Limb (tissue), 2 donors: ENCODE results near the gene STN1.

Experiments
- DNase-seq, 2 donors: peaks; one replicate each; pipeline ENCODE4 v3.0.0-alpha.2; 2016; ENCODE audit errors: extremely low spot score in 2 of 2

STN1 gene

GRCh38 chr10:103843854-103844570, 74.0 kb downstream of the STN1 start:
- no peak for DNase-seq

DNA sequence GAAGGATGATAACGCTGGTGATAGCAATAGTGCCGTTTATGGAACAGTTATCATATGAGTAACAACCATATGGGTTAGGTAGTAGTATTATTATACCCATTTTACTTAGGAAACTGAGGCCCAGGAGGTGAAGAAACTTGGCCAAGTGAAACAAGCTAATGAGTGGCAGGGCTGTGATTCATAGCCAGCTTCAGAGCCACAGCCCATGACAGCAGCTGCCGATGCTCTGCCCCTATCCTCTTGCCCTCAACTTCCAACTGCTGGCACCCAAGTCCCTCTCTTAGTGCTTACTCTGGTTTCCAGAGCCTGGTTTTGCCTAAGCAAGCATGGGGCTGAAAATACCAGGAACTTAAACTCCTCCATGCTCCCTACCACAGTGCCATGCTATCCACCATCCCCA, 74.9 kb downstream of the STN1 start:
- no peak for DNase-seq

GRCh38 chr10:103842605-103843004, 75.4 kb downstream of the STN1 start:
- DNase-seq = no peak

- DNase-seq = no peak
Measured at GRCh38 chr10:103841519-103841918, 76.5 kb downstream of the STN1 start.

DNA sequence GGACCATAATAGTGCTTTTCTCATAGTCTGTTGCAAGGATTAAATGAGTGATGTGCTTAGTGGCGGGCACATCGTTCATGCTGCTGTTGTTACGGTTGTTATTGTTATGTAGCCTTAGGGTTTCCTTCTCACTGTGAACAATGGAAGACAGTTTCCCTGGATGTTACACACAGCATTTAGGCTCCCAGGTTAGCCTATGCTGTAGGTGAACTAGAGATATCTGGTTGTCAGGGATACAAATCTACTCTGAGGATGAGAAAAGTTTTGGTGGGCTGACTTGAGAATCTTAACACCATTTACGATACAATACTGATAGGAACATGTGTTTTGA, 77.3 kb downstream of the STN1 start:
- DNase-seq = no peak

- DNase-seq = peak; percentile 27 to 63
Measured at GRCh38 chr10:103839872-103840739, 77.9 kb downstream of the STN1 start.

- no peak for DNase-seq
Measured at GRCh38 chr10:103839519-103839871, 78.5 kb downstream of the STN1 start.

GRCh38 chr10:103838862-103839518, 79.0 kb downstream of the STN1 start:
- DNase-seq = no peak

DNA sequence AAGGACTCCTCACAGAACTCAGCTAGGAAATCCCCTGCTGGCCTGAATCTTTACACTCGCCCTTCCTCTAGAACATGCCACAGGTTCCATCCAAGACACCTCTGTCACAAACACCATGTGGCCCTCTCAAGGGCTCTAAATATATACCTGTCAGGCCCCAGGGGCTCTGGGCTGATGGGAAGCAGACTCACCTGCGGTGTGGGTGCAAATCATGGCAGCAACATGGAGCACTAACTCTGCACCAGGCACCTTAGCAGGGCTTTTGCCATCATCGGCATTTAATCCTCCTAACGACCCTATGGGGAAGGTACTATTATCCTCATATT, 80.0 kb downstream of the STN1 start:
- no peak for DNase-seq

- no peak for DNase-seq
Measured at GRCh38 chr10:103837370-103838069, 80.5 kb downstream of the STN1 start.

DNA sequence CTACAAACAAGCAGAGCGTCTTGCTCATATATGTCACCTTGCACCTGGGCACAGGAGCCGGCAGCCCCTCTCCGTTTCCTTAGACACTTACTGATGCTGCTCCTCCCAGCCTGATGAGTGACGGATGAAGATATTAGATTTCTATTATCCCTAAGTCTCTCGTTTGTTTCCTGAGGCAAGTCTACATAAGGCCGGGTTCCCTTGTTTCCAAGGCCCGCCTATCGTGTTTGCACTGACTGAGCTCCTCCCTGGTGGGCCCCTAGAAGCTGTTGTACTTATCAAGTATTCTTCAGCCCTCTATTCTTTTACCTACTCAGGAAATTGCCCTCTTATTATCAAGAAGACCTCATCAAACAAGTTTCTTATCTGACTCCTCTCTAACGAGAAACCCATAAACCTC, 81.1 kb downstream of the STN1 start:
- DNase-seq = peak in 1 of 2 donors; percentile 36

- DNase-seq = no peak
Measured at GRCh38 chr10:103836273-103836672, 81.7 kb downstream of the STN1 start.

DNA sequence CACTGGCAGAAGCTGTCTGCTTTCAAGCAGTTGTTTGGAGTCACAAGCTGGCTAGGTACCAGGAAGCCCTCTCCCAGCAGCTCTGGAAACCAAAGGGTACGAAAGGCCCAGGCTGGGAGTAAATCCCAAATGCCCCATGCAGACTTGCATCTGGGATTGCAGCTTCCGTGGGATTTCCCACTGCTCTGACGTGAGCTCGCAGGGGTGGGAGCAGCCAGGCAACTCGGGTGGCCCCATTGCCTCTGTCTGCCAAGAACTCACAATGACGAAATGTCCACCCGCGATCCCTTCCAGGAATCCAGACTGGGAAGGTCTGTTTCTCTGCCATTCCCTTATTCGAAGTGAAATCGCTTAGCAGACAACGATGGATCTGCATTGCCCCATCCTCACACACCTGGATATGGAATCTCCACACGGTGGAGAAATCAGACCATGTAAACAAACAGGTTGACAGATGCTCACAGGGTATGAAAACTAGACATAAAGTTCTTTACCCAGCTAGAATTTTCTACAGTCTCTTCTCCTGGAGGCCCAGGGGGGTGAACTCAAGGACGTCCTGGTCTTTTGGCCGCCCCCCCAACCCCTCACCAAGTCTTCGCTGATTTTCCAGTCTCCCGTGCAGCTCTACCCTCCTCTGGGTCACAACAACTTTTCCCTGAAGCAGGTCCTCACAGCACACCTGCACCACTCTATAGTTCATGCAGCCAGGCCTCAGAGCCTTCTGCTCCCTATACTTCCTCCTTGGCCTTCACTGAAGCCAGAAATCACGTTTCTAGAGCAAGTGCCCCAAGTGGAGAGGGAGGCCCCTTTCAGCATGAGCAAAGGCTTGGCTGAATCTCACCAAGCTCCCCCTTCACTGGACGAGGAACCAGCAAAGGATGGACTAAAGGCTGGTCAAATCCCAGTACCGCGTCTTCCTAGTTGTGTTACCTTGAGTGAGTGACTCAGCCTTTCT, 82.6 kb downstream of the STN1 start:
- peak; percentile 55 to 69 for DNase-seq

DNA sequence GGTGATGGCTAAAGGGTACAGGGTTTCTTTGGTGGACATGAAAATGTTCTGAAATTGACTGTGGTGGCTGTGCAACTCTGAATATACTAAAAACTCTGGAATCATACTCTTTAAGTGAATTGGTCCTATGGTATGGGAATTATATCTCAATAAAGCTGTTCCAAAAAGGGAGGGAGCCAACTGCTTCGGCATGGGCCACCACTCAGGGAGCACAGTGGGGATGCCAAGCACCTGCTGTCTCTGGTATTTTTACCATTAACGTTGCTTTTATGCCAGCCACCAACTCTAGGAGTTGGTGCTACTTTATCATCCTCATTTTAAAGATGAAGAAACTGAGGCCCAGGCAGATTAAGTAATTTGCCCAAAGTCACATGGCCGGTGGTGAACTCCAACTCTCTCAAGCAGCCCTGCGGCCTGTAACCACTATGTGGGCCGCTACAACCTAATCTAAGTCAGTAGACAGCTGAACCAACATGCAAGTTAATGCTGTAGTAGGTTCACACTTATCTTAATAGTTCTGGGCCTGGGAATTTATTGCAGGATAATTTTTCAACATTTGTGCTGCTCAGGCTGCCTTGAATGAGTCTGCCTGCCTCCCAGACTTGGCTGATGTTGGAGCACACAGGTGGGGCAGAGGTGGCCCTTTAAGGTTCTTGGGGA, 83.4 kb downstream of the STN1 start:
- DNase-seq = no peak

DNA sequence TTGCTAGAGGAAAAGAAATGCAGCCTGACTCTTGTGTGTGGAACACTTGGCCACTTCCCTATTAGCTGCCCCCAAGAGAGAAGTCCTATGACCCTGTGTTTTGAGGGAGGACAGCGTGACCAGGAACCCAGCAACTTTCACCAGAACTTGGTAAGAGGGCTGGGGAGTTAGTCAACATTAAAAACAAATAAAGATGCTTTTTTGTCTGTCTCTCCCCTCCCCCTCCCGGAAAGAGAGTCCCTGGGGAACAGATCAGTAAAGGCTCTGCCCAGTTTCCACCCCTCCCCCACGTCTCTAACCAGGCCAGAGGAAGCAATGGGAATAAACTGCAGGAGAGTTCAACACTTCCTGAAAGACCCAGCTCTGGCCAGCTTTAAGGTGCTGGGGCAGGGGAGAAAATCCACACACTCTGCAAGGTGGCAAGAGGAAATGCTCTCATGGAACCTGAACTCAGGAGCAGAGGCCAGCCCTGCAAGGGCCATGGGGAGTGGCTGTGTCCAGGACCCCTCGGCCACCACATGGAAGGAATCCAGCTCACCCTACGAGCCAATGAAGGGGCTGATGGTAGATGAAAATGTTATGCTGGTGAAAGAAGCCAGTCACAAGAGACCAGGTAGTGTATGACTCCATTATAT, 84.1 kb downstream of the STN1 start:
- DNase-seq = no peak

DNA sequence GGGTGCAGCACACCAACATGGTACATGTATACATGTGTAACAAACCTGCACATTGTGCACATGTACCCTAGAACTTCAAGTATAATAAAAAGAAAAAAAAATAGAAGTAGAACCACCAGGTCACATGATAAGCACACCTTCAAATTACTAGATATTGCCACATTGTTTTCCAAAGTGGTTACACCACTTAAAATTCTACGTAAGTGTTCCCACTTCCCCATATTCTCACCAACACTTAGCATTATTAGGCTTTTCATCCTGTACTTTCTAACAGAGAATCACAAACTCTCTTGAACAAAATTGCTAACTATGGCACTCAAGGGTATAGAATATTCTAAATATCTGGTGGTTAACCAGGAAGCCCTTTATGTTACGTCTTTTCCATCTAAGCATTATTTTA, 85.2 kb downstream of the STN1 start:
- no peak for DNase-seq
